HG03196 (cell line): ENCODE measurements around the gene KDELR3.

ENCODE experiments used
- ATAC-seq: cut with Tn5 transposase; IDR thresholded peaks from one replicate; pipeline ENCODE4 v1.9.1; 2021; ENCODE audit not compliant: unreplicated experiment

KDELR3 gene

GRCh38 chr22:38437416-38437815, 30.5 kb upstream of the KDELR3 start:
- no peak for ATAC-seq

DNA sequence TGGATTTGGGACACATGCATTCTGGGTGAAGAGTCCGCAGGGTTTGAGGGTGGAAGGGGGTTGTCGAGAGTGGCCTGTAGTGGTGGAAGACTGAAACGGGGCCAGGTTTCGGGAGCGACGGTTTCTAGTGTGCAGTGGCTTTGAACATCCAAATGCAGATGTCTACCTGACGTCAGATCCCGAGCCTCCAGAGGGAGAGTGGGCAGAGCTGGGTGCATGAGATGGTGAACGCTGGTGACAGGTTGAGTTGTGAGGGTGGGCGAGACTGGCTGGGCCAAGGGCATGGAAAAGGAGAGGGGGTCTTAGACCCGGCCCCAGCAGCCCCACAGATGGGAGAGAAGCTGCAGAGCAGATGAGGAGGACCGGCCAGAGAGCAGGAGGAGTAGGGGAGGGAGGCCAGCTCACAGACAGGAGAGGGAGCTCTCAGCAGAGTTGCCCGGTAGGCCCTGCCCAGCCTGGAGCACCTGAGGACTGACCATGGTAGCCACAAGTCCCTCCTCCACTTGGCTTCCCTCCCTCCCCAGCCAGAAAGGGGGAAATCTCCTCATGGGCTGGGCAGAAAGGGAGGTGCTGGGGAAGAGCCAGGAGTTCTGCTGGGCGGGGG, 27.0 kb upstream of the KDELR3 start:
- no peak for ATAC-seq

DNA sequence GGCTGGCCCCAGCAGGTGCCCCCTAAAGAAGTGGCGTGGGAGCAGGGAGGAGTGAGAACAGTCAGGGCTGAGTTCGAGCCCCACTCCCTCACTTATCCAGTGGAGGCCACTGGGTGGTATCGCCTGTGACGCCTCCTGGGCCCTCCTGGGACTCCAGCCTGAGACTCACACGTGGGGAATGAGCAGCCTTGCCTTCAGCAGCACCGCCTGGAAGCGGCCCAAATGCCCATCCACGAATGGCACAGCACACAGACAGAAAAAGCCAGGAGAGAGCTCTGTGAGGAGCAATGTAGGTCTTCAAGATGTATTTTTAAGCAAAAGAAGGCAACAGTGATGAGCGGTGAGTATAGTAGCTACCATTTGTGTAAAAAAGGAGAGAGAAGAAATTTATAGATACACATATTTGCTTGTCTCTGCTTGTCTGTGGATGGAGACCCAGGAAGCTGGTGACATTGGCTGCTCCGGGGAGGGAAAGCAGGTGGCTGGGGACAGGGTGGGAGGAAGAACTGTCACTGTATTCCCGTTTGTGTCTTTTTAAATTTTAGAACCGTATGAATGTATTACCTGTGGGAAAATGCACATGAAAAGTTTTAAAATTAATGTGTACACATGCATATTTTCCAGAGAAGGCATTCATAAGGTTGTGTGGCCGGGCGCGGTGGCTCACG, 26.1 kb upstream of the KDELR3 start:
- ATAC-seq, result no peak

DNA sequence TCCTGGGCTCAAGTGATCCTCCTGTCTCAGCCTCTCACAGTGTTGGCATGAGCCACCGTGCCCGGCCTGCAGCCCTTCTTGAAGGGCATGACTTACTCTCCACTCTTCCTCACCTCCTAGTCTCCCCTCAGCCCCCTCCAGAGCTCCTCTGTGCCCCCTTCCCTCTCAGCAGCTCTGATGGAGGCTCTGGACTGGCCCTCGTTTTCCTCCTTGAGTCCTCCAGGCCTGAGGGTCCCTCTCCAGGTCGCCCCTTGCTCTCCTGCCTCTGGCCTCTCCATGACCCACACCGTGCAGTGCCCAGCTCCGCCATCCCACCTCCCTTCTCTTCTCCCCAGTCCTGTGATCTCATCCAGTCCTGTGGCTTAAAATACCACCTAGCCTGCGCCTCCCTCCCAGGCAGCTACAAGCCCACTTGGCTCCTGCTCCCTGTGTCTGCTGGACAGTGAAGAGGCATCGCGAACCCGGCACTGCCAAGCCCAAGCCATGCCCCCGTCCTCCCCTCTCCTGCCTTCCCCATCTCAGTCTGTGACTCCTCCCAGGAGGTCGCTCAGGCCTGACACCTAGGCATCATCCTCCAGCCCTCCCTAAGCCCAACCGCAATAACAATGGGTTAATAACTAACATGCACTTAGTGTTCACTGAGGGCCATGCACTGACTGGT, 24.8 kb upstream of the KDELR3 start:
- ATAC-seq, result no peak

DNA sequence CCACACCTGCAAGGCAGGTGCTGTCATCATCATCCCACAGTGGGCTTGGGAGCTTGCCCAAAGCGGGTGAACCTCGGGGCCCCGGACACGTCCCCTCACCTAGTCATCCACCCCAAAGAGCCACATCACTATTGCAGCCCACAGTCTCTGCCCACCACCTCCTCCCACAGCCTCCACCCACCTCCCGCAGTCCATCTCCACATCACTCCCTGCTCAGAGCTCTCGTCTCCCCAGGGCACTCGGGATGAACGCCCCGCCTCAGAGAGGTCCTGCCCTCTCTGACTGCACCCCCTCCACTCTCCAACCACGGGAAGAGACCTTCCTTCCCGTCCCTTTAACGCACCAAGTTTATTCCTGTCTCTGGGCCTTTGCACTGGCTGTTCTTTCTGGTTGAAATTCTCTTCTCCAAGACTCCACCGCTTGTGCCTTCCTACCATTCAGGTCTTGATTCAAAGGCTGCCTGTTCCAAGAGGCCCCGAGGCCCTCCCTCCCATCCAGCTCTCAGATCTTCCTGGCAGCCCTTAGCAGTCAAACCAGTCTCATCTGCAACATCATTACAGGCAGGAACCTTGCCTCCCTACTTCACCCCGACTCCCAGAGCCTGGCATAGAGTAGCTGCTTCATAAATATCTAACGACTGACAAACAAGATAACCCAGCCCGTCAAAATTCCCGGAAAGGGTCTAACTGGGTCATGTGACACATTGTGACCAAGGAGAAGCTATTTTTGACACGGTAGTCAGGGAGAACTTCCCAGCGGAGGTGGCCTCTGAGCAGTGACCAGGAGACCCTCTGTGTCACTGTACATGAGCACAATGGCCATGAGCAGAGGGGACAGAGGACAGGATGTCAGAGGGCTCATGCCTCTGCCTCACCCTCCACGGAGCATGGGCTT, 24.0 kb upstream of the KDELR3 start:
- no peak for ATAC-seq

- ATAC-seq, result no peak
Observed at GRCh38 chr22:38444783-38445182, 23.1 kb upstream of the KDELR3 start.

GRCh38 chr22:38446018-38446601, 21.8 kb upstream of the KDELR3 start:
- ATAC-seq, result no peak

DNA sequence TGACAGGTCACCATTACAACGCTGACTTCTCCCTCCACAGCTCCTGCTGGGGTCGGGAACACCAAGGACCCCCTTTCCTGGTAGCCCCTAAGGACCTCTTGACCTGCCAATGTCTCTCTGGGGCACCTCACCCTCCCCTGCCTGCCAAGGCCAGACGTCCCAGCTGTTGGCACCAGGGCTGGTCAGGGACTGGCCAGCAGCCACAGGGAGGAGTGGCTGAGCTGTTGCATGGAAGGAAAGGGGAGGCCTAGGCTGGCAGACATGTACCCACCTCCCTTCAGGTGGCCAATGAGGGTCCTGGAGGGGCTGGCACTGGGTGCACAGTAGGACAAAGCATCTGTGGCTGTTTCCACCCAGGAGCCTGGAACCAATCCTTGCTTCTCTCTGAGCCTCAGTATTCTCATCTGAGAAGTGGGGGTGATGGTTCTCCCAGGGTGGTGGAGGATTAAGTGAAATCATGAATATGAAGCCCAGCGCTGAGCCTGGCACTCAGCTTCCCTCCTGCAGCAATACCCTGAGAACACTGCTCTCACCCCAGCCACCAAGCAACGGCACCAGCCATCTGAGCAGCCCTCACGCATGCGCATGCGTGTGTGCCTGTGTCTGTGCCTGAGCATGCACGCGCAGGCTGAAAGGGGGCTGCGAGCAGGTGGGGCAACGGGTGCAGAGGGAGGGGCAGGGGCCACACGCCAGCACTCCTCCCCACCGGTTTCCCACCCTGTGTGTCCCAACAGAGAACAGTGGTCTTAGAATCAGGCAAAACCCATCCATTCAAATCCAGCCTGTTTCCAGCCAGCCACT, 18.8 kb upstream of the KDELR3 start:
- no peak for ATAC-seq

DNA sequence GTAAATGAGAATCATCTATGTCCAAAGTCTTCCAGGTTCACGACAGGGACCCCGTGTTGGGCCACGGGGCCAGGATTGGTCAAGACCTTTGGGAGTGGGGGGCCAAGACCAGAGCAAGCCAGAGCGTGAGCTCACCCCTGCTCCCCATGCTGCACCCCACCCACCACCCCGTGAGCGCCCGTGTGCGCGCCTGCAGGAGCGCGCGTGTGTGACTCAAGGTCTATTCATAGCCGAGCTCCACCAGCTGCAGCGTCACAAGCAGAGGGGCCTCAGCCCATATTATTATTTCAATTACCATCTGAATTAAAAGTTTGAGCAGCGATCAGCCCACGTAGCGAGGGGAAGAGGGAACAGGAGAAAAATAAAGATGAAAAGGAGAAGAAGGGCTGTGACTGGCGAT, 18.1 kb upstream of the KDELR3 start:
- ATAC-seq, result no peak

DNA sequence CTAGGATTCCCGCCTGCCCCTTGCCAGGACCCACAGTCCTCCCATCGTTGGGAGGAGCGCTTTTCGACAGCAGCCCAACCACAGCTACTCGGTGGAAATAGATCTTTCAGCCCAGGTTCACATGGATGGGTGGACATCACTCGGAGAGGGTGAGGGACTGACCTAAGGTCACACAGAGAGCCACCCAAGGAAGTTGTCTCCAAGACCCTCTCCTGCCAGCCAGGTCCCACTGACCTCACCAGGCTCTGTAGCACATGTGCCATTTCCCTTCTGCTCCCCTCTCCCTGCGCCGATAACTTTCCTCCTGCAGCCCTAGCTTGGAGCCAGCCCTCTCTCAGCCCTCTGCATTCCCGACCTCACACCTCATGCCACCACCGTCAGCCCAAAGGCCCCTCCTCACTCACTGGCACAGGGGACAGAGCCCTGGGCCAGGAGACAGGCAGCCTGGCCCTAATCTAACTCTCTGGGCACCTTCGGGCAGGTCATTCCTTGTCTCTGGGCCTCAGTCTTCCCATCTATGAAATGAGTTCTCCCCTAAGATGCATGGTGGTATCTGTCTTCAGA, 17.6 kb upstream of the KDELR3 start:
- no peak for ATAC-seq

DNA sequence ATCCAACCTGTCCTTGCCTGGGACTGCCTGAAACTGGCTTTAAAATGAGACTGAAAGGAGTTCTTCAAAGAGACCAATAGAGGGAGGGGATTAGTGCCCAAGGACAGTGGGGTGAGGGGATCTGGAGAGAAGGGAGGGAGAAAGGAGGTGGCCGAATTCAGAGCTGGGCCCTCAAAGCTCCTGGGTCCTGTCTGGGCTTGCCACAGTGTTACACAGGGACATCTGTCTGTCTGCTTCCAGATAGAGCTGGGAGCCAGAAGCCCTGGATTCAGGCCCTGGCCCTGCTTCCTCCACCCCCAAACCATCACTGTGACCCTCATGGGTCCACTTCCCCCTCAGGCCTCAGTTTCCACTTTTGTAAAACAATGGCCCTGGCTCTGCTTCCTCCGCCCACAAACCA, 16.5 kb upstream of the KDELR3 start:
- ATAC-seq, result no peak

DNA sequence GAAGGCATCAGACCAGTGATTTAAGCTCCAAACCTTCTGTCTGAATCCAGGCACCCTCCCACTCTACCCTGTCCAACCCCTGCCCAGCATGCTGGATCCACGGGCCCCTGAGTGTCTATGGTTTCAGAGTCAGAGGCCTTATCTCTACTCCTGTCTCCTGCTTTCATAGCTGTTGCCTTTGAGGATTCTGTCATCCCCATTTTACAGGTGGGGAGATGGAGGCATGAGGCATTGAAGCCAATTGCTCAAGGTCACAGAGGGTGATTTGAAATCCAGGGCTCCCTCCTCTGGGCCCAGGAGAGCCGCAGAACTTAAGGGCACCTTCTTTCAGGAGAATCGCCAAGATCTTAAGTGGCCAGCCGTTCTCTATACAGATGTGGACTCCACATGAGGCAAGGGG, 16.0 kb upstream of the KDELR3 start:
- no peak for ATAC-seq

GRCh38 chr22:38452373-38453065, 15.4 kb upstream of the KDELR3 start:
- no peak for ATAC-seq

DNA sequence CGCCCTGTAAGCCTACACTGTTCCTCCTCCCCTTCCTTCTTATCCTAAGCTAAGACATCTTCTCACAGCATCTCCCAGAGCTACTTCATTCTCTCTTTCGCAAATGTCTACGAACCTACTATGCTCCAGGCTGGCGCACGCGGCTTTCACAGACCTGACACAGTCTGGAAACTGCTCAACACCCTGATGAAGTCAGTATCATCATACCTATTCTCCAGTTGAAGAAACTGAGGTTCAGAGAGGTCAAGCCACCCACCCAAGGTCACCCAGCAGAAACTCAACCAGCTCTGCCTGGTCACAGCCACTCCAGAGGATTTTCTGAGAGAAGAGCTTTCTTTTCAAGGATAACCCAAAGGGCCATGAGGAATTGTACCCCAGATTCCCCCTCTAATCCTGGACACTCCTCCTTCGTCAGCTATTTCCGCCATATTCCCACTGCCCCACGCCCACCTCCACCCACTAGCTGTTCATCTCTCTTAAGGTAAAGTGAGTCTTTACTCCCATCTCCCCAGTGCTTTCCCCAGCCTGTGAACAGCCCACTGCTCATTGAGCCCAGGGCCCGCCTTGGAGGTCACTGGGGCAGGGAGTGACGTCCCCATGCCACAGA, 14.7 kb upstream of the KDELR3 start:
- ATAC-seq, result no peak

DNA sequence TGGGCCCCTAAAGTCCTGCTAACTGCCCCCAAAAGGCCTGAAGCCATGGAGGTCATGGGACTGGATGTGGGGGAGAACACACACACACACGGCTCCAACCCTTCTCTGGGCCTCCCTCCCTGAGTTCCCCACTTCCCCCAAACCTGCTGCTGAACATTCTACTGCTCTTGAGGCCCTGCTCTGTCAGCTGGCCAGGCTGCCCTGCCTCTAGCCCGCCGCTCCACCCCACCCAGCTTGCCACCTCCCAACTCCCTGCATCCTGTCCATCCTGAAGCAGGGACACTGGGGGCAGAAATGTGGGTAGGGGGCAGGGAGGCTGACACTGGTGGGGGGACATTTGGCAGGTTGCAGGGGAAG, 13.9 kb upstream of the KDELR3 start:
- ATAC-seq, result no peak

GRCh38 chr22:38454353-38455075, 13.4 kb upstream of the KDELR3 start:
- no peak for ATAC-seq

DNA sequence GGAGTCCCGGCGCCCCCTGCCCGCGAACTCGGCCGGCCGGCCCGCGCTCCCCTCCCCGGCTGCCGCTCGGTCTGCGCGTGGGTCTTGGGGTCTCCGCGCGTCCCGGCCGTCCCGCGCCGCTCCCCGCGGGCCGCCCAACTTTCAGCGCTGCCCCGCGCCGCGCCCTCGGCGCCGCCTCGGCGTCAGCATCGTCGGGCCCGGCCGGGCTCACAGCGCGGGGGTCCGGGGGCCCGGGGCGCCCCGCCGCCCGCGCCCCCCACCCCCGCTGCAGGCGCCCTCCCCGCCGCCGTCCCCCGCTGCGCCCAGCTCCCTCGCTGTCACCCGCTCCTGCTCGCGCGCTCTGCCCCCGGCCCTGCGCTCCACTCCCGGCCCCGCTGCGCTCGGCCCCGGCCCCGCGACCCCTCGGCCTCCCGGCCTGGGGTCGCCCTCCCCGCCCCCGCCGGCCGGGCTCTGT, 12.8 kb upstream of the KDELR3 start, which contains the start of gene KCNJ4:
Gene KCNJ4 (minus strand): TSS at position 124 of the 454 bp plus-strand sequence. CDS start 27,067 bp downstream, outside the sequence.
- no peak for ATAC-seq
